ENCODE results near the gene USP38. TPM values are rescaled to one million over a fixed set of nuclear protein-coding genes. Genes with fewer than 3 reads are reported as not detected.

The USP38 gene
- total and polyA plus RNA-seq, 4 donors, result 4.9 to 18.4 (median 11.9) TPM

- ATAC-seq (ENCODE audit: low FRiP score), result no peak
- no peak overlapping the region for H3K27ac ChIP-seq (ENCODE audit: low read depth in 1 of 2, low read length in 2 of 2)
- 93 to 97% methylated on average over 4 of the region's 4 CpGs for WGBS, 2 donors
- intact Hi-C loops (cut with DNase I), result no loop called here
- H3K4me3 ChIP-seq (ENCODE audit: low read length in 2 of 2), result no peak overlapping the region
- peaks cover 0 to 1% of the 10 kb centered on the region in 2 donors for H3K4me1 ChIP-seq (ENCODE audit: control insufficient read depth in 1 of 2, insufficient read depth in 2 of 2, low read length in 2 of 2)
- no peaks in the 10 kb centered on the region for H3K36me3 ChIP-seq (ENCODE audit: control insufficient read depth in 1 of 2, insufficient read depth in 2 of 2, low read length in 1 of 2)
- no peaks in the 10 kb centered on the region for H3K9me3 ChIP-seq (ENCODE audit: control insufficient read depth, low read length)
- DNase-seq, result no peak
- H3K27me3 ChIP-seq (ENCODE audit: control insufficient read depth in 1 of 2, insufficient read depth in 2 of 2, low read length in 1 of 2), result no peaks in the 10 kb centered on the region
These were observed 64.1 kb downstream of the USP38 start for GRCh38 chr4:143248827-143249226.

- intact Hi-C loops (cut with DNase I), result no loop called here
- Histone ChIP-seq H3K4me1 (ENCODE audit: control insufficient read depth in 1 of 2, insufficient read depth in 2 of 2, low read length in 2 of 2) (peaks cover 0 to 1% of the 10 kb centered on the region in 2 donors), H3K27me3 (ENCODE audit: control insufficient read depth in 1 of 2, insufficient read depth in 2 of 2, low read length in 1 of 2) (no peaks in the 10 kb centered on the region), H3K9me3 (ENCODE audit: control insufficient read depth, low read length) (no peaks in the 10 kb centered on the region), H3K4me3 (ENCODE audit: low read length in 2 of 2) (no peak overlapping the region), H3K27ac (ENCODE audit: low read depth in 1 of 2, low read length in 2 of 2) (no peak overlapping the region), H3K36me3 (ENCODE audit: control insufficient read depth in 1 of 2, insufficient read depth in 2 of 2, low read length in 1 of 2) (no peaks in the 10 kb centered on the region)
- WGBS, 2 donors, result 89% methylated on average over 3 of the region's 3 CpGs
- no peak for ATAC-seq (ENCODE audit: low FRiP score)
- DNase-seq, result no peak
These were observed 65.9 kb downstream of the USP38 start for GRCh38 chr4:143250617-143251016.

- ATAC-seq (ENCODE audit: low FRiP score), result no peak
- 91 to 95% methylated on average over 1 of the region's 1 CpG for WGBS, 2 donors
These were observed 66.6 kb downstream of the USP38 start for GRCh38 chr4:143251348-143251747.

GRCh38 chr4:143251779-143252178 lies 67.1 kb downstream of the USP38 start:
- WGBS, 2 donors, result 48 to 97% methylated on average over 1 of the region's 1 CpG
- H3K27ac ChIP-seq (ENCODE audit: low read depth in 1 of 2, low read length in 2 of 2), result no peak overlapping the region
- ATAC-seq (ENCODE audit: low FRiP score) (no peak), DNase-seq (no peak)
- no peaks in the 10 kb centered on the region for H3K27me3 ChIP-seq (ENCODE audit: control insufficient read depth in 1 of 2, insufficient read depth in 2 of 2, low read length in 1 of 2)
- no peaks in the 10 kb centered on the region for H3K36me3 ChIP-seq (ENCODE audit: control insufficient read depth in 1 of 2, insufficient read depth in 2 of 2, low read length in 1 of 2)
- no peaks in the 10 kb centered on the region for H3K9me3 ChIP-seq (ENCODE audit: control insufficient read depth, low read length)
- intact Hi-C loops (cut with DNase I), result no loop called here
- peaks cover 0 to 1% of the 10 kb centered on the region in 2 donors for H3K4me1 ChIP-seq (ENCODE audit: control insufficient read depth in 1 of 2, insufficient read depth in 2 of 2, low read length in 2 of 2)
- no peak overlapping the region for H3K4me3 ChIP-seq (ENCODE audit: low read length in 2 of 2)

More at GRCh38 chr4:143251348-143251747, 66.6 kb downstream of the USP38 start:
- Histone ChIP-seq H3K4me3 (ENCODE audit: low read length in 2 of 2) (no peak overlapping the region), H3K4me1 (ENCODE audit: control insufficient read depth in 1 of 2, insufficient read depth in 2 of 2, low read length in 2 of 2) (peaks cover 0 to 1% of the 10 kb centered on the region in 2 donors), H3K36me3 (ENCODE audit: control insufficient read depth in 1 of 2, insufficient read depth in 2 of 2, low read length in 1 of 2) (no peaks in the 10 kb centered on the region), H3K9me3 (ENCODE audit: control insufficient read depth, low read length) (no peaks in the 10 kb centered on the region), H3K27me3 (ENCODE audit: control insufficient read depth in 1 of 2, insufficient read depth in 2 of 2, low read length in 1 of 2) (no peaks in the 10 kb centered on the region), H3K27ac (ENCODE audit: low read depth in 1 of 2, low read length in 2 of 2) (no peak overlapping the region)
- no peak for DNase-seq
- intact Hi-C loops (cut with DNase I), result no loop called here

GRCh38 chr4:143252478-143252877 lies 67.8 kb downstream of the USP38 start:
- H3K27me3 ChIP-seq (ENCODE audit: control insufficient read depth in 1 of 2, insufficient read depth in 2 of 2, low read length in 1 of 2), result no peaks in the 10 kb centered on the region
- intact Hi-C loops (cut with DNase I), result no loop called here
- WGBS, 2 donors, result 94 to 96% methylated on average over 3 of the region's 3 CpGs
- H3K9me3 ChIP-seq (ENCODE audit: control insufficient read depth, low read length), result no peaks in the 10 kb centered on the region
- ATAC-seq (ENCODE audit: low FRiP score) (no peak), DNase-seq (no peak)
- H3K4me3 ChIP-seq (ENCODE audit: low read length in 2 of 2), result no peak overlapping the region
- peaks cover 0 to 1% of the 10 kb centered on the region in 2 donors for H3K4me1 ChIP-seq (ENCODE audit: control insufficient read depth in 1 of 2, insufficient read depth in 2 of 2, low read length in 2 of 2)
- H3K27ac ChIP-seq (ENCODE audit: low read depth in 1 of 2, low read length in 2 of 2), result no peak overlapping the region
- H3K36me3 ChIP-seq (ENCODE audit: control insufficient read depth in 1 of 2, insufficient read depth in 2 of 2, low read length in 1 of 2), result no peaks in the 10 kb centered on the region

- 70 to 79% methylated on average over 2 of the region's 2 CpGs for WGBS, 2 donors
- intact Hi-C loops (cut with DNase I), result no loop called here
- no peak for ATAC-seq (ENCODE audit: low FRiP score)
These were observed 68.4 kb downstream of the USP38 start for GRCh38 chr4:143253166-143253565.

GRCh38 chr4:143254491-143255226 lies 69.9 kb downstream of the USP38 start:
- no peak overlapping the region for H3K4me3 ChIP-seq (ENCODE audit: low read length in 2 of 2)
- peaks cover 0 to 1% of the 10 kb centered on the region in 2 donors for H3K4me1 ChIP-seq (ENCODE audit: control insufficient read depth in 1 of 2, insufficient read depth in 2 of 2, low read length in 2 of 2)
- H3K27me3 ChIP-seq (ENCODE audit: control insufficient read depth in 1 of 2, insufficient read depth in 2 of 2, low read length in 1 of 2), result no peaks in the 10 kb centered on the region
- ATAC-seq (ENCODE audit: low FRiP score), result no peak
- intact Hi-C loops (cut with DNase I), result no loop called here
- H3K27ac ChIP-seq (ENCODE audit: low read depth in 1 of 2, low read length in 2 of 2), result no peak overlapping the region
- no peak for DNase-seq
- 76 to 80% methylated on average over 5 of the region's 5 CpGs for WGBS, 2 donors
- H3K9me3 ChIP-seq (ENCODE audit: control insufficient read depth, low read length), result no peaks in the 10 kb centered on the region
- no peaks in the 10 kb centered on the region for H3K36me3 ChIP-seq (ENCODE audit: control insufficient read depth in 1 of 2, insufficient read depth in 2 of 2, low read length in 1 of 2)

More at GRCh38 chr4:143253166-143253565, 68.4 kb downstream of the USP38 start:
- Histone ChIP-seq H3K36me3 (ENCODE audit: control insufficient read depth in 1 of 2, insufficient read depth in 2 of 2, low read length in 1 of 2) (no peaks in the 10 kb centered on the region), H3K9me3 (ENCODE audit: control insufficient read depth, low read length) (no peaks in the 10 kb centered on the region), H3K27me3 (ENCODE audit: control insufficient read depth in 1 of 2, insufficient read depth in 2 of 2, low read length in 1 of 2) (no peaks in the 10 kb centered on the region), H3K4me3 (ENCODE audit: low read length in 2 of 2) (no peak overlapping the region), H3K4me1 (ENCODE audit: control insufficient read depth in 1 of 2, insufficient read depth in 2 of 2, low read length in 2 of 2) (peaks cover 0 to 1% of the 10 kb centered on the region in 2 donors), H3K27ac (ENCODE audit: low read depth in 1 of 2, low read length in 2 of 2) (no peak overlapping the region)
- DNase-seq, result no peak

- Histone ChIP-seq H3K27me3 (ENCODE audit: control insufficient read depth in 1 of 2, insufficient read depth in 2 of 2, low read length in 1 of 2) (no peaks in the 10 kb centered on the region), H3K4me3 (ENCODE audit: low read length in 2 of 2) (no peak overlapping the region), H3K4me1 (ENCODE audit: control insufficient read depth in 1 of 2, insufficient read depth in 2 of 2, low read length in 2 of 2) (no peaks in the 10 kb centered on the region), H3K9me3 (ENCODE audit: control insufficient read depth, low read length) (no peaks in the 10 kb centered on the region), H3K36me3 (ENCODE audit: control insufficient read depth in 1 of 2, insufficient read depth in 2 of 2, low read length in 1 of 2) (no peaks in the 10 kb centered on the region), H3K27ac (ENCODE audit: low read depth in 1 of 2, low read length in 2 of 2) (no peak overlapping the region)
- DNase-seq (no peak), ATAC-seq (ENCODE audit: low FRiP score) (no peak)
- WGBS, 2 donors, result 83 to 85% methylated on average over 2 of the region's 2 CpGs
- intact Hi-C loops (cut with DNase I), result no loop called here
These were observed 71.7 kb downstream of the USP38 start for GRCh38 chr4:143256456-143256855.

GRCh38 chr4:143257356-143257755 lies 72.6 kb downstream of the USP38 start:
- intact Hi-C loops (cut with DNase I), result no loop called here
- no peak for ATAC-seq (ENCODE audit: low FRiP score)

More at GRCh38 chr4:143257356-143257755, 72.6 kb downstream of the USP38 start:
- no peaks in the 10 kb centered on the region for H3K27me3 ChIP-seq (ENCODE audit: control insufficient read depth in 1 of 2, insufficient read depth in 2 of 2, low read length in 1 of 2)
- H3K4me1 ChIP-seq (ENCODE audit: control insufficient read depth in 1 of 2, insufficient read depth in 2 of 2, low read length in 2 of 2), result no peaks in the 10 kb centered on the region
- no peaks in the 10 kb centered on the region for H3K9me3 ChIP-seq (ENCODE audit: control insufficient read depth, low read length)
- H3K4me3 ChIP-seq (ENCODE audit: low read length in 2 of 2), result no peak overlapping the region
- no peak for DNase-seq
- H3K36me3 ChIP-seq (ENCODE audit: control insufficient read depth in 1 of 2, insufficient read depth in 2 of 2, low read length in 1 of 2), result no peaks in the 10 kb centered on the region
- no peak overlapping the region for H3K27ac ChIP-seq (ENCODE audit: low read depth in 1 of 2, low read length in 2 of 2)
